ENCODE results near the gene KCNT2.

GRCh38 chr1:196650403-196650802, 42.2 kb upstream of the KCNT2 start:
- TF ChIP-seq, protein P1, sequence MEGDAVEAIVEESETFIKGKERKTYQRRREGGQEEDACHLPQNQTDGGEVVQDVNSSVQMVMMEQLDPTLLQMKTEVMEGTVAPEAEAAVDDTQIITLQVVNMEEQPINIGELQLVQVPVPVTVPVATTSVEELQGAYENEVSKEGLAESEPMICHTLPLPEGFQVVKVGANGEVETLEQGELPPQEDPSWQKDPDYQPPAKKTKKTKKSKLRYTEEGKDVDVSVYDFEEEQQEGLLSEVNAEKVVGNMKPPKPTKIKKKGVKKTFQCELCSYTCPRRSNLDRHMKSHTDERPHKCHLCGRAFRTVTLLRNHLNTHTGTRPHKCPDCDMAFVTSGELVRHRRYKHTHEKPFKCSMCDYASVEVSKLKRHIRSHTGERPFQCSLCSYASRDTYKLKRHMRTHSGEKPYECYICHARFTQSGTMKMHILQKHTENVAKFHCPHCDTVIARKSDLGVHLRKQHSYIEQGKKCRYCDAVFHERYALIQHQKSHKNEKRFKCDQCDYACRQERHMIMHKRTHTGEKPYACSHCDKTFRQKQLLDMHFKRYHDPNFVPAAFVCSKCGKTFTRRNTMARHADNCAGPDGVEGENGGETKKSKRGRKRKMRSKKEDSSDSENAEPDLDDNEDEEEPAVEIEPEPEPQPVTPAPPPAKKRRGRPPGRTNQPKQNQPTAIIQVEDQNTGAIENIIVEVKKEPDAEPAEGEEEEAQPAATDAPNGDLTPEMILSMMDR (IDR thresholded peaks at IDR 0.05) = no peak
- TF ChIP-seq POLR2A (IDR thresholded peaks at IDR 0.05) = no peak
